ENCODE results near the gene NAPA.

GRCh38 chr19:47480658-47481057, 34.2 kb downstream of the NAPA start:
- TF ChIP-seq POLR2A (IDR thresholded peaks at IDR 0.05) (no peak), CTCF (IDR thresholded peaks at IDR 0.05) (no peak)

All from uterus (tissue), 2 donors.